Activated CD4-positive, alpha-beta T cell treated with anti-CD3 and anti-CD28 coated beads, Interleukin-2, Interleukin-4, amounts not matched to agents 100 ng/mL and 50 ng/mL, durations not matched to agents 16 hours and 8 hours (primary cell): ENCODE results near the gene WEE1.
A peak's percentile ranks its signal among the peaks of the same experiment; 100 is the strongest.

Experiments used
- DNase-seq: peaks from one replicate; pipeline ENCODE4 v3.0.0-alpha.2; 2020; ENCODE audit warnings: low spot score

The WEE1 gene

GRCh38 chr11:9566561-9567063, 6.9 kb upstream of the WEE1 start:
- DNase-seq = no peak

DNA sequence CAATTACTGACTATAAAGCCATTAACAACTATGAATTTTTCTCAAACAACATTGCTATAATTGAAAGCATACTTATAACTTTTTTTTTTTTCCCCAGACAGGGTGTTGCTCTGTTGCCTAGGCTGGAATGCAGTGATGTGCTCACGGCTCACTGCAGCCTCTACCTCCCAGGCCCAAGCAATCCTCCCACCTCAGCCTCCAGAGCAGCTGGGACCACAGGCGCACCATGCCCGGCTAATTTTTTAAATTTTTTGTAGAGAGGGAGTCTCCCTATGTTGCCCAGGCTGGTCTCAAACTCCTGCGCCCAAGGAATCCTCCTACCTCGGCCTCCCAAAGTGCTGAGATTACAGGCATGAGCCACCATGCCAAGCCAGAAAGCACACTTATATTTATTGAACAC, 6.1 kb upstream of the WEE1 start:
- DNase-seq = no peak

- DNase-seq = no peak
Measured at GRCh38 chr11:9568161-9568853, 5.2 kb upstream of the WEE1 start.

- peak; percentile 42 for DNase-seq
Measured at GRCh38 chr11:9568854-9569587, 4.4 kb upstream of the WEE1 start.

DNA sequence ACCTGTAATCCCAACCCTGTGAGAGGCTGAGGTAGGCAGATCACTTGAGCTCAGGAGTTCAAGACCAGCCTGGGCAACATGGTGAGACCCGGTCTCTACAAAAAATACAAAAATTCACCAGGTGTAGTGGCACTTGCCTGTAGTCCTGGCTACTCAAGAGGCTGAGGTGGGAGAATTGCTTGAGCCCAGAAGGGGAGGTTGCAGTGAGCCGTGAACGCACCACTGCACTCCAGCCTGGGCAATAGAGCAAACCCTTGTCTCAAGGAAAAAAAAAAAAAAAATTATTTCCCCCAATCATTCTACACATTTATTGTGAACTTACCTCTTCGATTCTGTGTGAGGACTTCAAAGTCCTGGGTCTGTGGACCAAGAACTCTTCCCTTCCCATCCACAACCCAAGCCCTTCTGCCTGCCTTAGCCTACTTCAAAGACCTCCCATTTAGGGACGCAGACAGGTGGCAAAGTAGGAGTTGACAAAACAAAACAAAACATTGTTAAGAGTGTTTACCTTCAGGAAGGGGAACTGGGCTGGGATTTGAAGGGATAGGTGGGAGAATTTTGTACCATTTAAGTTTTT, 3.8 kb upstream of the WEE1 start:
- DNase-seq = no peak

- no peak for DNase-seq
Measured at GRCh38 chr11:9570313-9571025, 3.0 kb upstream of the WEE1 start.

DNA sequence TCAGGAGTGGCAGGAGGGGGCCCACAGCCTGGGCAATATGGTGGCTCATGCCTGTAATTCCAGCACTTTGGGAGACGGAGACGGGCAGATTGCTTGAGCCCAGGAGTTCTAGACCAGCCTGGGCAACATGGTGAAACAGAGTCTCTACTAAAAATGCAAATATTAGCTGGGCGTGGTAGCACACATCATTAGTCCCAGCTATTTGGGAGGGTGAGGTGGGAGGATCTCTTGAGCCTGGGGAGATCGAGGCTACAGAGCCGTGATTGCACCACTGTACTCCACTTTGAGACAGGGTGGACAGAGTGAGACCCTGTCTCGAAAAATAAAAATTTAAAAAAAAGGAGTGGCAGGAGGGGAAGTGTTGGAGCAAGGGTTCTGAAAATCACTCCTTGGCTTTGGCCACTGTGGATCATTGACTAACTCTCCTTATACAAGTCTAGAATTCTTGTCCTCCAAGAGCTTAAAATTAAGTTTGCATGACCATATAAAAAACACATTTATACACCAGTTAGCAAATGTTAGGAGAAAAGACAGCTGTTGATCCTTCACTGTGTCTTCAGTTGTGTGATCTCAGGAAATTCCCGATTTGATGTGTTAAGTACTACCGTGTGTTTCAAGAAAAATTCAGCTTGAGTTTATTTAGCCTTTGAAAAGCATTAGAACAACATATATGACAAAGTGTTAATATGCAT, 2.3 kb upstream of the WEE1 start:
- DNase-seq = no peak

- DNase-seq = no peak
Measured at GRCh38 chr11:9571763-9572115, 1.7 kb upstream of the WEE1 start.

- no peak for DNase-seq
Measured at GRCh38 chr11:9573775-9574621, 528 bp downstream of the WEE1 start.

DNA sequence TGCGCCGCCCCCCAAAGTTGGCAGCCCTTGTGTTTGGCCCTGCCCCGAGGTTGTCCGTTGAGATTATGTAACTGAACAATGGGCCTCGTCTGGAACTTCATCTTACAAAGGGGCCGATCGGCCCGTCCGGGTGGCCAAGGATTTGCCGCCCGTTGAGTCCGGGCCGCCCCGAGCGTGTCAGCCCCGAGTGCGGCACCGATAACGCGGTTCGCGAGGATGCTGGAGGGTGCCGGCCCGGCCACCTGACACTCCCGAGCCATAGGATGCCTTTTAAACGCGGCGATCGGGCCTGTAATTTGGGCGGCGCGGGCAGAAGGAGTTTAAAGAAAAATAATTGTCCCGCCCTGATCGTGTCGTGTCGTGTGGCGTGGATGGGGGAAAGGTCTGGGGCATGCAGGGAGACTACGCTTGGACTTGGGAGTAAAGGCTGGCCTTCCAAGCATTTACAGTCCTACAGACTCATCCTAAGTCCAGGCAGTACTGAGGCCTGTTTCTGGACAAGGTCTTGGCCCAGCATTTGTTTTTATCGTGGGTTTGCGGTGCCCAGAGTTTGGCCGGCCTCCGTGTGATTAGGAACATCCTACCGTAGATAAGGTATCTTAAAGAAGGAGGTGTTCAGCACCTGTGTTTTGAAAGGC, 1.3 kb downstream of the WEE1 start:
- DNase-seq = no peak

DNA sequence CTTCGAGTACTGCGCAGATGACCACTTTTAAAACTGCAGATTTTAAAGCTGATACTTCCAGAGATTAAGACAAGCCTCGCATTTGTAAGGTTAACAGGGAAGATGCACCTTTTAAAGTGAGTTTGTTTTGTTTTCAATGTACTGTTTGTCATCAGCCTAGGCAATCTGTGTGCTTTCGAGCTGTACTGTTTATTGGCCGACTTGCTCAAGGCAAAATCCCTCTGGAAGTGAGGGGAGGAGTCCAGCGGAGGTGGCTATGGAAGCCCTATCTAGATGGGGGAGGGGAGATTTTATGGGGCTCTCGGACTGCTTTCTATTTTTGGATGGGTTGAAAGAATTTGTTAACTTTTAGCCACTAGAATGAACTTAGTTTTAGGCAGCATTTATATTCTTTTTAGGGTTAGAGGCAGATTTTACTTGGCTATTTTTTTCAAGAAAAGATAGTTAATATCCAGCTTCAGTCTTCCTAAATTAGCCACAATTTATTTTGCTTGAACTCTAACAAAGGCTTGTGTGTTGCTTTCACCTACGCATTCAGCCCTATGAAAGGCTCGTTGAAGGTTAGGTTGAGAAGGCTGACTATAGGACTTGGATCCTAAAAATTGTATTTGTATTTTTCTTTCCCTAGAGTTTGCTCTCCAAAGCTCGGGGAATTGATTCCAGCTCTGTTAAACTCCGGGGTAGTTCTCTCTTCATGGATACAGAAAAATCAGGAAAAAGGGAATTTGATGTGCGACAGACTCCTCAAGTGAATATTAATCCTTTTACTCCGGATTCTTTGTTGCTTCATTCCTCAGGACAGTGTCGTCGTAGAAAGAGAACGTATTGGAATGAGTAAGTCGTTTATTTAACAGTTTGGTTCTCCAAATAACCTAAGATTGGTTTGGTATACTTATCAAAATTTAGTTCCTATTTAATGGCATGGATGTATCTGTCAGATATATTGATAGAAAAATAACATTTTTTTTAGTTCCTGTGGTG, 2.1 kb downstream of the WEE1 start:
- peak; percentile 31 for DNase-seq

DNA sequence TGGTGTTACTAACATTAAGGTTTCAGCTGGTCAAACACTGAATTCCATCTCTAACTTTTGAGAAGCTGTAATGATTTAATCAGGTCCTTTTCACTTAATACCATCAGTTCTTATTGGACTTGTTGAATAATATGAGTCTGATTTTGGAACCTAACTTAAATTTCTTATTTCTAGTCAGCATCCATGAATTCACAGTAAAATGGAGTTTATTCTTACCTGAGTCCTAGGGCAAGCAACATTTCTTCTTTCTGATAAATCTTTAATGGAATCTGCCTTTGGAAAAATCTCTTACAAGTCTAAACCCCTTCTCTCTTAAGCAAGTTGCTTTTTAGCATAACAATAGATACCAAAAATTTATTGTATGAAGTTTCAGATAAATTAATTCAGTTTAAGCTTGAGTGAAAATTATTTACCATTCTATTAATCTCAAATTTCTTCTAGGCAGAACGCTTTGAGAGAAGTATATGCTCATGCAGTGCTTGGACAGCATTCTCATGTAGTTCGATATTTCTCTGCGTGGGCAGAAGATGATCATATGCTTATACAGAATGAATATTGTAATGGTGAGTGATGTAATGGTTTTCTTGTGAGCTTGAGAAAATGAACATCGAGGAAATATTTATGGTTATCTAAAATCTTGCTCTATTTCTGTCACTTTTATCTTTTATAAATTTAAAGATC, 3.4 kb downstream of the WEE1 start:
- no peak for DNase-seq

- DNase-seq = no peak
Measured at GRCh38 chr11:9577556-9577955, 4.1 kb downstream of the WEE1 start.

GRCh38 chr11:9580894-9581293, 7.4 kb downstream of the WEE1 start:
- no peak for DNase-seq

- DNase-seq = no peak
Measured at GRCh38 chr11:9581556-9582161, 8.2 kb downstream of the WEE1 start.

GRCh38 chr11:9590717-9591116, 17.2 kb downstream of the WEE1 start:
- DNase-seq = no peak

- no peak for DNase-seq
Measured at GRCh38 chr11:9594267-9595046, 21.0 kb downstream of the WEE1 start.
